ENCODE results near the gene RPS17. TPM values are rescaled to one million over a fixed set of nuclear protein-coding genes. Genes with fewer than 3 reads are reported as not detected.
"Not testable (repeated sequence)": the region's sequence is repeated elsewhere in the genome, so short reads cannot be mapped to it uniquely, and the experiment has no call there.

The RPS17 gene
- polyA plus RNA-seq, 4 donors, result 1,850 to 2,392 (median 2,029) TPM

DNA sequence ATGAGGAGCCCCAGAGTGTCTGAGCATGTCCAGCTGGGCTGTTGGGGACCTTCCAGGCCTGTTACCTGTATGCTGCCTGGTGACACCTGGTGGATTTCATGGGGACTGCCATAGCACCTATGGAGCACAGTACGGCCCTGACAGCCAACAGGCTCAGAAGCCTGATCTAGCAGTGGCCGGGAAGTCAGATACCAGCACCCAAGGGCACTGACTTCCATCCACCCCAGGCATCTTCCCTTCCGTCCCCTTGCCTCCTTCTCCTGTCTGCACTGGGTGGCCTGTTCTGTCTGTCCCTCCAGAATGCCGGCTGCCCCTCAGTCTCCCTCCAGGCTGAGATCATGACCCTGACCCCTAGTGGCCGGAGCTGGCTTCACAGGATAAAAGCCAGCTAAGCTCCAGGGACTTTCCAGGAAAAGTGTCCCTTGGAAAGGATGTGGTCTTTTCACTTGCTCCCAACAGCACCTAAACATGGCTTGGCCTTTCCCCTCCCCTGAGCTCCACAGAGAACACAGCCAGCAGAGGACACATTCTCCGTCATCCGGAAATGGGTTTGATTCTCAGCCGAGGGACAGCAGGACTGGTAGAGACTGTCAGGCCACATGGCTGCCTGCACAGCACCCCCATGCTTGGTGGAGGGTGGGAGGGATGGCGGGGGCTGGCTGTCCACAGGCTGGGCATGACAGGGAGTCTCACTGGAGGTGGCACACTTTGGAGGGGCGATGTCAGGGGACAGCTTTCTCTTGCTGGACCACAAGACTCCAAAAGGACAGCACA, 9.5 kb downstream of the RPS17 start:
- peak in 3 of 4 donors; percentile 58 to 67 (median 65) for DNase-seq (ENCODE audit: low read depth in 4 of 4, low spot score in 2 of 4)

DNA sequence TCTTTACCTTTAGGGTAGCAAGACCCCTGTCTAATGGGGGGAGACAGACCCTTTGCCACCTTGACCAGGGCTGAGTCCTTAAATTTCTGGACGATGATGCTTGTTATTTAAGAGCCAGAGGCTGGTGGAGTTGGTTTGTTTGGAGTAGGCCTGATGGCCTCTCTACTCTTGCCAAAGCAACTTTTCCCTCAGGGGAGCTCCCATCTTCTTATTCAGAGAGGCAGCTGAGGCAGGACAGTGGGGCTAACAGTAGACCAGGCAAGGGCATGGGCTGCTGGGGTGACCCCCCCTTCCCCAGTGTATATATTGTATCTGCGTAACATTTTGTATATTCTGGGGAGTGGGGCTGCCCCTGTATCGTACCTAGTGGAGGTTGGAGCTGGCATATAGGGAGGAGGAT, 10.3 kb downstream of the RPS17 start:
- DNase-seq (ENCODE audit: low read depth in 4 of 4, low spot score in 2 of 4), result no peak

DNA sequence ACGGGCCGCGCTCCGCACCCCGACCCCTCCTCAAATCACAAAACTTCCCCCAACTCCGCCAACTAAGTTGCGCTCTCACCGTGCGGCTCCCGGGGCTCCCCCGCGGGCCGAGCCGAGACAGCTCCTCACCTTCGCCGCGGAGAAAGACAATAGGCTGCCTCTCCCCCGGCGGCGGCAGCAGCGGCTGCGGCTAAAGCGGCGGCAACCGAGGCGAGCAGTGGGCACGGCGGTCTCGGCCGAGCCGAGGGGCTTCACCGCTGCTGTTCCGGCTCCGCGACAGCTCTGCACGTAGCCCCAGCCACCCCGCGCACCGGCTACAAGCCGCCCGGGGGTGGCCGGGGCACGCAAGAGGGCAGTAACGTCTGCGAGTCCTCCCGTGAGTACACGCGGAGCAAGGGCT, 26.7 kb downstream of the RPS17 start:
- not testable (repeated sequence) for DNase-seq (ENCODE audit: low read depth in 4 of 4, low spot score in 2 of 4)

DNA sequence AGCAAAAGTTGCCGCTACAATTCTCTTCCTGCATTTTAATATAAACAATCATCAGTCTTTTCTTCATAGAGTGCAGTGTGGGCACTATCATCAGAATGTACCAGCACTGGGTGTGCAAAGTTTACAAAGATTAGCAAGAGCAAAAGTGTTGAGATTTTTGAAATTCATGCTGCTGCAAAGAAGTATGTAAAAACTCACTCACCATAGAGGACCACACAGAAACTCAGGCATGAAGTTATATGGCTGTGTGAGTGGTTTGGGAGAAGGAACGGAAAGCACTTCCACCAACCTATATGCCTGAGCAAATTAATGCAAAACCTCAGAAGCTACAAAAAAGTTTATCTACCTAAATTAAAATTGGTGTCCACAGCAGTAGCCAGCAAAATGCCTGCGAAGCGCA, 32.6 kb downstream of the RPS17 start:
- DNase-seq (ENCODE audit: low read depth in 4 of 4, low spot score in 2 of 4), result not testable (repeated sequence)

DNA sequence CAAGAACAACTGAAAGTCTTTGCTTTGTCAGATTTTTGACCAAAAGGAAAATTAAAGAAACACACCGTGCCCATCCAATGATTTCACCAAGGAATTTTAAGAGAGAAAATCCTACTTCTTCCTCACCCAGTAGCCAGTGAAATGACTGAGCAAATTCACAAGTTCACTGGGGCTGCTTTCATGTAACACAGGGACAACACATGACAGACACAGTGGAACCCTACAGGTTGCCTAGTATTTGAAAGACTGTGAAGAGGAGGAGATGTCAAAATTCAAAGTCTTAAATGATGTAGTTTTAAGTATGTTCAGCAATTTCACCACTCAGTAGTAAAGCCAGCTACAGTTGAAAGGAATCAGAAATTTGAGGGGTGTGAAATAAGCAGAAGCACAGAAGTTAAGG, 33.2 kb downstream of the RPS17 start:
- DNase-seq (ENCODE audit: low read depth in 4 of 4, low spot score in 2 of 4), result not testable (repeated sequence)

DNA sequence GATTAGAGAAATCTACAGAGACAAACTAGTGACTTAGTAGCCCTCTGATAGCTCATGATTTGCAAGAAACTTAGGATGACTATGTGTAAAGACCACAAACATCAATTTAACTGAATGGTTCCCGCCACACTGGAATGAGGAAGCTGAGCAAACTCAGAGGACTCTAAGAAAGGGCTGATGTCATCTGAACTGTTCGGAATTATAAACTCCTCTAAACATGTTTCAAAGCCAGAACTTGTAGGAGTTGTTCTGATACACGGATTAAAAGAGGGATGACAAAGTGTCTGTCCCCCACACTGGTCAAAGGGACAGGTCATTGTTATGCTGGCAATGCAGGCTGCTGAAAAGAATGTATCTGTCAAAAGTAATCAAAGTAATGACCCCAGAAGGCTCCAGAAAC, 34.4 kb downstream of the RPS17 start:
- not testable (repeated sequence) for DNase-seq (ENCODE audit: low read depth in 4 of 4, low spot score in 2 of 4)

DNA sequence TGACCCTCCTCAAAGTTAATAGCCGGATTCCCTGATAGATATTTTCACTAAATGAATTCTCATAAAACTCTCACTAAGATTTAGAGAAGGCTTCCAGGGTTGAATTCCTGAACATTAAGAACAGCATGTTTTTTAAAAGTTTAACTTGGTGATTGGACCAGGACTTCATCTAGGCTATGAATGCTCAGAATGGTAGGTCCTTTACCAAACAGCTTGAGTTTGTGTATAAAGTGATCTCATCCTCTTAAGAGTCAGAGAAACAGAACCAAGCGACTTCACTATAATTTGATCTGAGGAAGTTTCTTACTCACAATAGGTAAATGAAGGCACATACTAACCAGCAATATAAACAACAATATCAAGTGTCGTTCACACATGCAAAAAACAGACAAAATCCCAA, 36.2 kb downstream of the RPS17 start:
- not testable (repeated sequence) for DNase-seq (ENCODE audit: low read depth in 4 of 4, low spot score in 2 of 4)

DNA sequence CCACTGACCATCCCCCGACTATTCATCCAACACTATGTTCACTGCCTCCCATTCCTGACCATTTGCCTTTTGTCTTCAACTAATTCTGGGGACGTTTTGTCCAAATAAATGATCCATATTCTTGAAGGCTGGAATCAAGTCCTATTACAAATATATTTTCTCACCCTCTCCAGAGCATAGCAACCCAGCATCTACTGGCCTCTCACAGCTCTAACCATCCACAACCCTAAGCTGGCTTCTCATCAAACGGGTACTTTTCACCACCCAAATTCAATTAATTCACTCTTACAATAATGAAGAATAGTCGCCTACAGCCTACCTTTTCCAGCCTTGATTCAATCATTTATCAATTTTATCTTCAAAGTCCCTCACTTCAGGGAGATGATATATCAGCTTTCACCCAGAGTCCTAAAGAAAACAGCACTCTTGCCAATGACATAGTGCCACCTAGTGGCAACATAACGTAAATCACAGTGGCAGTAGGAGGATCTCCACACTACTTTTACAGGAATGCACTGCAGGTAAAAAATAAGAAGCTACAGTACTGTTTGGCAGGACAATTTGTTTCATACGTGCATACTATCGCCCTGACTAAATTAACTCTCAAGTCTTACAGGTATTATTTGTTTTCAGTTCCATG, 37.4 kb downstream of the RPS17 start:
- DNase-seq (ENCODE audit: low read depth in 4 of 4, low spot score in 2 of 4), result not testable (repeated sequence)

DNA sequence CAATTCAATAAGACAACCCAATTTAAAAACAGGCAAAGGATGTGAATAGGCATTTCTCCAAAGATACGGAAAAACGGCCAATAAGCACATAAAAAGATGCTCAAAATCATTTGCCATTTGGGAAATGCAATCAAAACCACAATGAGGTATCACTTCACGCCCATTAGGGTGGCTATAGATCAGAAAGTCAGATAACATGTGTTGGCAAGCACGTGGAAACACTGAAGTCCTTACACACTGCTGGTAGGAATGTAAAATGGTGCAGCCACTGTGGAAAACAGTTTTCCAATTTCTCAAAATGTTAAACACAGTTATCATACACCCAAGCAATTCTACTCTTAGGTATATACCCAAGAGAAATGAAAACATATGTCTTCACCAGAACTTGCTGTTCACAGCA, 39.5 kb downstream of the RPS17 start:
- not testable (repeated sequence) for DNase-seq (ENCODE audit: low read depth in 4 of 4, low spot score in 2 of 4)

DNA sequence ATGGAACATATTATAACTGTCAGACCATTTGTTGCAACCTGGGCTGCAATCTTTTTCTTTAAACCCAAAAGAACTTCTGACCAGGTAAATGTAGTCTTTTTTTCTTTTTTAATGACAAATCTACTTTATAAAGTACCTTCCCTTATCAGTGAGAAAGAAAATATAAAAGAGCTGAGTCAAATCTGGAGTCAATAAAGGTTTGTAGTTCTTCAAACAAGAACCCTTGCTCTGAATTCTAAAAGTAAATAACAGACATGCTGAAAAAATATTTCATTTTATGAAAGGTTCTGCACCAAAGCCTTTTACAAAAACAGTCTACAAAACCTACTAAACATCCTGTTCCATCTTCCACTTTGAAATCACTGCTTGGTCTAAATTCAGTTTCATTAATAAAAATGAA, 42.3 kb downstream of the RPS17 start:
- not testable (repeated sequence) for DNase-seq (ENCODE audit: low read depth in 4 of 4, low spot score in 2 of 4)

DNA sequence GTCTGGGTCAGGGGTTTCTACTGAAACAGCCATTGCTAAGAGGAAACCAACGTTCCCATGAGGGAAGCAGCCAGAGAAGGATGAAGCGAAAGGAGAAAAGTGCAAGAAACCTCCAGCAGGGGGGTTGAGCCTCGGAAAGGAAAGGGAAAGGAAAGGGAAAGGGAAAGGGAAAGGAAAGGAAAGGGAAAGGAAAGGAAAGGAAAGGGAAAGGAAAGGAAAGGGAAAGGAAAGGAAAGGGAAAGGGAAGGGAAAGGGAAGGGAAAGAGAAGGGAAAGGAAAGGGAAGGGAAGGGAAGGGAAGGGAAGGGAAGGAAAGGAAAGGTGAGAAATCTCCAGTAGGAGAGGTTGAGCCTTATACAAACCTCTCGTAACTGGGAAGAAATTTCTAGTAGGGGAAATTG, 52.0 kb downstream of the RPS17 start:
- not testable (repeated sequence) for DNase-seq (ENCODE audit: low read depth in 4 of 4, low spot score in 2 of 4)

DNA sequence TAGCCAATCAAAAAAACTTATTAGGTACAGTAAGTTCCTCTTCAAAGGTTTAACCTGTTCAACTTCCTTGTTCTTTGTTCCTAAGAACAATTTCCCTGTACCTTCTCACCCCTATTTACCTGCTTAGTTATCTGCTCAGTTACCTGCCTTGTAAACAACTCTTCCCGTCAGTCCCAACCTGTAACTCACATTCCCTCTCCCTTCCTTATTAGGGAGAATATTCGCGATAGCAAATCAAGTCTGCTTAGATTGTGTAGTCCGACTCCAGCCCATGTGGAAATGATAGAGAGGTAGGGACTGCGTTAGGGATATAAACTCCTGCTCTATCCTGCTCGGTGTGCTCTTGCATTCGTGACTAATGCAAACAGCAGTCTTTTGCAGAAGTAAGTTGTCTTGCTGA, 53.2 kb downstream of the RPS17 start:
- not testable (repeated sequence) for DNase-seq (ENCODE audit: low read depth in 4 of 4, low spot score in 2 of 4)

Other genes starting within 250 kb of the RPS17 start
- gene GOLGA6L10, start 191.0 kb downstream of the RPS17 start, polyA plus RNA-seq (ENCODE audit: insufficient read length in 4 of 4), result 10 to 100 TPM in 2 of 4 donors, 1 to 10 TPM in 2; 3.7 to 19.9 (median 9.2) TPM
- 10 to 100 TPM in 2 of 4 donors, 1 to 10 TPM in 2; 3.6 to 25.9 (median 13.0) TPM for gene GOLGA6L9, start 110.6 kb downstream of the RPS17 start, polyA plus RNA-seq (ENCODE audit: insufficient read length in 4 of 4)
- gene CPEB1, start 106.9 kb upstream of the RPS17 start, polyA plus RNA-seq (ENCODE audit: insufficient read length in 4 of 4), result 1 to 10 TPM; 1.8 to 3.3 (median 2.5) TPM
- gene AP3B2, start 169.4 kb upstream of the RPS17 start, polyA plus RNA-seq (ENCODE audit: insufficient read length in 4 of 4), result 1 to 10 TPM; 2.6 to 3.9 (median 3.0) TPM